ENCODE data around the gene OSMR. TPM values are rescaled to one million over a fixed set of nuclear protein-coding genes. Genes with fewer than 3 reads are reported as not detected.

The OSMR gene
- total RNA-seq, 1 experiment from 2014 or later, result 82.4 TPM

GRCh38 chr5:38944282-38944681 is 98.5 kb downstream of the OSMR start:
- BruUV-seq (replicated peaks), result no TSS peak
- Histone ChIP-seq H3K9me3 (ENCODE audit: control insufficient read depth, insufficient read depth, low read depth, low read length) (no peaks in the 10 kb centered on the region), H3K4me3 (ENCODE audit: low read depth in 2 of 2, low read length in 2 of 2) (no peak overlapping the region), H3K27me3 (ENCODE audit: control insufficient read depth, insufficient read depth, low read length) (no peaks in the 10 kb centered on the region), H3K4me1 (ENCODE audit: control insufficient read depth, insufficient read depth, low read length) (no peaks in the 10 kb centered on the region), H3K36me3 (ENCODE audit: control insufficient read depth, insufficient read depth, low read length) (peaks cover 20% of the 10 kb centered on the region), H3K27ac (ENCODE audit: low read length) (no peak overlapping the region)
- TF ChIP-seq, protein P1, sequence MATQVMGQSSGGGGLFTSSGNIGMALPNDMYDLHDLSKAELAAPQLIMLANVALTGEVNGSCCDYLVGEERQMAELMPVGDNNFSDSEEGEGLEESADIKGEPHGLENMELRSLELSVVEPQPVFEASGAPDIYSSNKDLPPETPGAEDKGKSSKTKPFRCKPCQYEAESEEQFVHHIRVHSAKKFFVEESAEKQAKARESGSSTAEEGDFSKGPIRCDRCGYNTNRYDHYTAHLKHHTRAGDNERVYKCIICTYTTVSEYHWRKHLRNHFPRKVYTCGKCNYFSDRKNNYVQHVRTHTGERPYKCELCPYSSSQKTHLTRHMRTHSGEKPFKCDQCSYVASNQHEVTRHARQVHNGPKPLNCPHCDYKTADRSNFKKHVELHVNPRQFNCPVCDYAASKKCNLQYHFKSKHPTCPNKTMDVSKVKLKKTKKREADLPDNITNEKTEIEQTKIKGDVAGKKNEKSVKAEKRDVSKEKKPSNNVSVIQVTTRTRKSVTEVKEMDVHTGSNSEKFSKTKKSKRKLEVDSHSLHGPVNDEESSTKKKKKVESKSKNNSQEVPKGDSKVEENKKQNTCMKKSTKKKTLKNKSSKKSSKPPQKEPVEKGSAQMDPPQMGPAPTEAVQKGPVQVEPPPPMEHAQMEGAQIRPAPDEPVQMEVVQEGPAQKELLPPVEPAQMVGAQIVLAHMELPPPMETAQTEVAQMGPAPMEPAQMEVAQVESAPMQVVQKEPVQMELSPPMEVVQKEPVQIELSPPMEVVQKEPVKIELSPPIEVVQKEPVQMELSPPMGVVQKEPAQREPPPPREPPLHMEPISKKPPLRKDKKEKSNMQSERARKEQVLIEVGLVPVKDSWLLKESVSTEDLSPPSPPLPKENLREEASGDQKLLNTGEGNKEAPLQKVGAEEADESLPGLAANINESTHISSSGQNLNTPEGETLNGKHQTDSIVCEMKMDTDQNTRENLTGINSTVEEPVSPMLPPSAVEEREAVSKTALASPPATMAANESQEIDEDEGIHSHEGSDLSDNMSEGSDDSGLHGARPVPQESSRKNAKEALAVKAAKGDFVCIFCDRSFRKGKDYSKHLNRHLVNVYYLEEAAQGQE (IDR thresholded peaks at IDR 0.05; ENCODE audit: insufficient read depth in 1 of 2, low read depth in 2 of 2, low read length in 1 of 2), result no peak
- TF ChIP-seq TCF7L2 (IDR thresholded peaks at IDR 0.05; ENCODE audit: low read depth, low read length), result no peak
- TF ChIP-seq, protein P2, sequence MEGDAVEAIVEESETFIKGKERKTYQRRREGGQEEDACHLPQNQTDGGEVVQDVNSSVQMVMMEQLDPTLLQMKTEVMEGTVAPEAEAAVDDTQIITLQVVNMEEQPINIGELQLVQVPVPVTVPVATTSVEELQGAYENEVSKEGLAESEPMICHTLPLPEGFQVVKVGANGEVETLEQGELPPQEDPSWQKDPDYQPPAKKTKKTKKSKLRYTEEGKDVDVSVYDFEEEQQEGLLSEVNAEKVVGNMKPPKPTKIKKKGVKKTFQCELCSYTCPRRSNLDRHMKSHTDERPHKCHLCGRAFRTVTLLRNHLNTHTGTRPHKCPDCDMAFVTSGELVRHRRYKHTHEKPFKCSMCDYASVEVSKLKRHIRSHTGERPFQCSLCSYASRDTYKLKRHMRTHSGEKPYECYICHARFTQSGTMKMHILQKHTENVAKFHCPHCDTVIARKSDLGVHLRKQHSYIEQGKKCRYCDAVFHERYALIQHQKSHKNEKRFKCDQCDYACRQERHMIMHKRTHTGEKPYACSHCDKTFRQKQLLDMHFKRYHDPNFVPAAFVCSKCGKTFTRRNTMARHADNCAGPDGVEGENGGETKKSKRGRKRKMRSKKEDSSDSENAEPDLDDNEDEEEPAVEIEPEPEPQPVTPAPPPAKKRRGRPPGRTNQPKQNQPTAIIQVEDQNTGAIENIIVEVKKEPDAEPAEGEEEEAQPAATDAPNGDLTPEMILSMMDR (IDR thresholded peaks at IDR 0.05), result no peak
- no peak for TF ChIP-seq SIN3A (IDR thresholded peaks at IDR 0.05; ENCODE audit: borderline replicate concordance, insufficient read depth, low read depth, low read length)
- no peak for TF ChIP-seq POLR2AphosphoS5 (IDR thresholded peaks at IDR 0.05; ENCODE audit: low read depth, low read length)
- in situ Hi-C loops (cut with HindIII; ENCODE audit: low pct_unique_long_range_greater_than_20kb, low sequenced_read_pairs), result no loop called here
- ATAC-seq (no peak), DNase-seq (ENCODE audit: low read depth, low spot score) (no peak)
- POLR2A ChIA-PET, result no interaction called here
- CTCF ChIA-PET, result no interaction called here
- intact Hi-C loops (cut with micrococcal nuclease; ENCODE audit: unreplicated experiment), result no loop called here

DNA sequence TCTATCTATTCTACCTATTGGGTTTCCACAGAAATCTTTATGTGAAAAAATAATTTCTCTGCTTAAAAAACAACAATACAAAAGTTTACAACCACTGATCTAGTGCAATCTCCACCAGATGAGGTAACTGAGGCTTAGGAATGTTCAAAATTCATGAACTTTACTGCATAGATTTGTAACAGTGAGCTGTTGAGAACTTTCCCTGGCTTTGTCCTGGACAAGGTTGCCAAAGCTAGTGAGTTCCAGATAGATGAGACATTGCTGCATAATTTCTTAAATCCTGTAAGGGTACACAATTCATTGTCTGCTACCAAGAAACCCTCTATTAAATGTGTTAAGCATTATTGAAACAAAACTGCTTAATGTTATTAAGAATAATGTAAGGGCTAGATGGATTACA is 102.7 kb downstream of the OSMR start:
- in situ Hi-C loops (cut with HindIII; ENCODE audit: low pct_unique_long_range_greater_than_20kb, low sequenced_read_pairs), result no loop called here
- Histone ChIP-seq H3K4me1 (ENCODE audit: control insufficient read depth, insufficient read depth, low read length) (no peaks in the 10 kb centered on the region), H3K36me3 (ENCODE audit: control insufficient read depth, insufficient read depth, low read length) (peaks cover 38% of the 10 kb centered on the region), H3K4me3 (ENCODE audit: low read depth in 2 of 2, low read length in 2 of 2) (no peak overlapping the region), H3K27me3 (ENCODE audit: control insufficient read depth, insufficient read depth, low read length) (no peaks in the 10 kb centered on the region), H3K27ac (ENCODE audit: low read length) (no peak overlapping the region), H3K9me3 (ENCODE audit: control insufficient read depth, insufficient read depth, low read depth, low read length) (no peaks in the 10 kb centered on the region)
- TF ChIP-seq, protein P1 (IDR thresholded peaks at IDR 0.05; ENCODE audit: insufficient read depth in 1 of 2, low read depth in 2 of 2, low read length in 1 of 2), result no peak
- TF ChIP-seq SIN3A (IDR thresholded peaks at IDR 0.05; ENCODE audit: borderline replicate concordance, insufficient read depth, low read depth, low read length) (no peak), POLR2AphosphoS5 (IDR thresholded peaks at IDR 0.05; ENCODE audit: low read depth, low read length) (no peak)
- CTCF ChIA-PET, result no interaction called here
- ATAC-seq (no peak), DNase-seq (ENCODE audit: low read depth, low spot score) (no peak)
- POLR2A ChIA-PET, result no interaction called here
- intact Hi-C loops (cut with micrococcal nuclease; ENCODE audit: unreplicated experiment), result no loop called here
- BruUV-seq (replicated peaks), result no TSS peak
